Progenitor cell of endocrine pancreas (in vitro differentiated cells): Measurements from ENCODE around the gene UGT1A3. TPM values are rescaled to one million over a fixed set of nuclear protein-coding genes. Genes with fewer than 3 reads are reported as not detected.

Experiments used
- DNase-seq: peaks from one replicate; pipeline ENCODE4 v3.0.0; 2021; ENCODE audit warnings: low spot score; ENCODE audit not compliant: unreplicated experiment
- H3K27ac Mint-ChIP-seq: 2 replicates; pipeline ENCODE4 v1.8.0; 2021; ENCODE audit warnings: mild to moderate bottlenecking, moderate library complexity, mixed read lengths
- H3K27me3 Mint-ChIP-seq: 2 replicates; pipeline ENCODE4 v1.8.0; 2021; ENCODE audit warnings: mixed read lengths
- H3K36me3 Mint-ChIP-seq: 2 replicates; pipeline ENCODE4 v1.8.0; 2022; ENCODE audit warnings: mixed read lengths; ENCODE audit not compliant: insufficient read depth
- H3K4me1 Mint-ChIP-seq: 2 replicates; pipeline ENCODE4 v1.8.0; 2021; ENCODE audit warnings: low read depth, mixed read lengths
- H3K4me3 Mint-ChIP-seq: 2 replicates; pipeline ENCODE4 v1.8.0; 2021; ENCODE audit warnings: low read depth, mild to moderate bottlenecking, moderate library complexity, mixed read lengths
- H3K9me3 Mint-ChIP-seq: 2 replicates; pipeline ENCODE4 v1.8.0; 2021; ENCODE audit warnings: low read depth, mixed read lengths
- CTCF ChIP-seq: fragments of 200-600 bp; sonication (generic); IDR thresholded peaks from one replicate; pipeline ENCODE4 v1.5.0; 2021; ENCODE audit warnings: antibody characterized with exemption, mild to moderate bottlenecking; ENCODE audit not compliant: unreplicated experiment
- total RNA-seq: library from RNA; stranded (reverse); gene quantifications from 2 replicates; pipeline ENCODE4 v1.2.1, GENCODE V29; 2021

Gene UGT1A3
- total RNA-seq, 1 donor from 2014 or later: not detected

GRCh38 chr2:233807966-233808935 is 79.4 kb downstream of the UGT1A3 start:
- no peaks in the 10 kb centered on the region for H3K36me3 Mint-ChIP-seq
- no peaks in the 10 kb centered on the region for H3K4me1 Mint-ChIP-seq
- H3K9me3 Mint-ChIP-seq: no peaks in the 10 kb centered on the region
- DNase-seq: peak; percentile 3
- H3K27me3 Mint-ChIP-seq: peaks cover 20% of the 10 kb centered on the region
- no peak for TF ChIP-seq CTCF
- H3K4me3 Mint-ChIP-seq: no peak overlapping the region
- no peak overlapping the region for H3K27ac Mint-ChIP-seq

DNA sequence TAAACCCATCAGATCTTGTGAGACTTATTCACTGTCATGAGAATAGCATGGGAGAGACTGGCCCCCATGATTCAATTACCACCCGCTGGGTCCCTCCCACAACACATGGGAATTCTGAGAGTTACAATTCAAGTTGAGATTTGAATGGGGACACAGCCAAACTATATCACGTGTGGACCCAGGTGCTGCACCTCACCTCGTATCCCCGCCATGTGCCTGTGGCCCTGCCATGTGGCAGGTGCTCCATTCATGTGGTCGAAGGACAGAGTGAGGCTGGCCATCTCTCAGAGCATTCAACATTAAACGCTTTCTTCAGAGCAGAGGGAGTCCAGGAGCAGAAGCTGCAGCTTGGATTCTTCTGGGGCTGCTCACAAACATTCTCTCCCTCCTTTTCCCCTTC is 81.5 kb downstream of the UGT1A3 start:
- Mint-ChIP-seq H3K27ac (no peak overlapping the region), H3K27me3 (peaks cover 6% of the 10 kb centered on the region), H3K36me3 (no peaks in the 10 kb centered on the region), H3K4me3 (no peak overlapping the region), H3K4me1 (no peaks in the 10 kb centered on the region), H3K9me3 (no peaks in the 10 kb centered on the region)
- no peak for DNase-seq
- TF ChIP-seq CTCF: no peak

DNA sequence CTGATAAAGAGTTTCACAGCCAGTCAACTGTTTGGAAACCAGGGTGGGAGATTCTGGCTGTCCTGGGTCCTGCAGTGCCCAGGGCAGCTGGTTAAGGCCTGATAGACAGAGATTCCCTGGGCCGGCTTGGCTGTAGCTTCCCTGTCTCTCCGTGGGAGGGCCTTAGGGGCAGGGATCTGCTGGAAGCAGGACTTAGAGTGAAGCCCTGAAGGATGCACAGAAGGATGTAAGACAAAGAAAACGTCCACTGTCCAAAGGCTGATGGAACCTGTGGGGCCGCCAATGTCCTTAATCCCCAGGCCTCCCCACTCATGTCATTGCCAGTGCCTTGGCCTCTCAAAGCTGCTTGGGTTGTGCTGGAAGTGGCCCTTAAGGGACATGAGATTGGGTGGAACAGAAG is 82.2 kb downstream of the UGT1A3 start:
- TF ChIP-seq CTCF: no peak
- H3K4me3 Mint-ChIP-seq: no peak overlapping the region
- H3K27me3 Mint-ChIP-seq: peaks cover 4% of the 10 kb centered on the region
- no peak overlapping the region for H3K27ac Mint-ChIP-seq
- H3K36me3 Mint-ChIP-seq: no peaks in the 10 kb centered on the region
- H3K4me1 Mint-ChIP-seq: no peaks in the 10 kb centered on the region
- H3K9me3 Mint-ChIP-seq: no peaks in the 10 kb centered on the region
- no peak for DNase-seq

- Mint-ChIP-seq H3K27me3 (peaks cover 4% of the 10 kb centered on the region), H3K4me3 (no peak overlapping the region), H3K27ac (no peak overlapping the region), H3K9me3 (no peaks in the 10 kb centered on the region), H3K4me1 (no peaks in the 10 kb centered on the region), H3K36me3 (no peaks in the 10 kb centered on the region)
- no peak for TF ChIP-seq CTCF
- DNase-seq: no peak
These were observed 82.9 kb downstream of the UGT1A3 start for GRCh38 chr2:233811732-233812131.

DNA sequence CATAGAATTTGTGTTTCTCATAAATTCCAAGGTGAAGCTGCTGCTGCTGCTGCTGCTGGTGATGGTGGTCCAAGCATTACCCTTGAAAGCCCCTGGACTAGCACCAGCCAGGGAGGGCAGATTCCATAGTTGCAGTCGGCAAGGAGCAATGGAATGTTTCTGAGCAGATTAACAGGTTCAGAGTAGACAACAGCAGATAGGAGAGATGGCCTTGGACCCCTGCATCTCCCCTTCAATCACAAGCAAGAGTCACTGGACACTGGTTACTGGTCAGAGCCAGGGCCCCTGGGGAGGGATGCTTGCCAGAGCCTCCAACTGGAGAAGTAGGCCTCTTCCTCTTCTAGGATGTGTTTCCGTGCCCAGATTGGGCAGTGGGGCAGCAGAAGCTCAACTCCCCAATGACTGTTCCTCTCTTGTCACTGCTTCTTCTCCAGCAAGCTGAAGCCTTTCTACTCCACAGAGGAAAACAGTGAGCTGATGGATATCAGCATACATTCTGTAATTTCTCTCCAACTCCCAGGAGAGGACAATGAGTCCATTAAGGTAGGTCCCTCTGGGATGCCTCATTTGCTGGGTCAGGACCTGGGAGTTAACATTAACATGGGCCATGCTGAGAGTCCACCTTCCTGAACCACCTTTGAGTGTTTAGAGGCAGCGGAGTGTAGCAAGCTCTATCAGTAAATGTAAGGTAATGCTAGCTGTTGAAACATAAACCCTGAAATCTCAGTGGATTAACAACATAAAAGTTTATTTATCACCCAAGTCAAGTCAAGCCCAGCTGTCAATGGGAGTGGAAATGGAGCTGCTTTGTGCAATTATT is 84.6 kb downstream of the UGT1A3 start:
- no peak for TF ChIP-seq CTCF
- H3K27ac Mint-ChIP-seq: no peak overlapping the region
- H3K4me1 Mint-ChIP-seq: no peaks in the 10 kb centered on the region
- no peaks in the 10 kb centered on the region for H3K9me3 Mint-ChIP-seq
- H3K36me3 Mint-ChIP-seq: no peaks in the 10 kb centered on the region
- H3K4me3 Mint-ChIP-seq: no peak overlapping the region
- H3K27me3 Mint-ChIP-seq: peaks cover 4% of the 10 kb centered on the region
- no peak for DNase-seq
